Measurements from ENCODE around the gene ABCG1.

ABCG1 gene

DNA sequence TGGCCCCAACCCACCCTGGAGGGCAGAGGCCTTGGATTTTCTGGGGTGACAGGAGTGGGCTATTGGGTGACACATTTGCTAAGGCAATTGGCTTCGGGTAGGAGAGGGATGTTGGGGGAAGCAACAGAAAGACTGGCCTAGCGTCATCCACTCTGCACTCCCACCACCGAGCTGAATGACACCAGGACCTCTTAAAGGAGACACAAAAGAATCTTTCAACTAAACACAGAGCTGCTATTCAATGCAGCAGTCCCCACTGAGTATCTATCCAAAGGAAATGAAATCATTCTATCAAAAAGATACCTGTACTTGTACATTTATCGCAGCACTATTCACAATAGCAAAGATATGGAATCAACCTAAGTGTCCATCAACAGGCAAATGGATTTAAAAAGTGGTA, 125.7 kb downstream of the ABCG1 start:
- no peak for TF ChIP-seq CTCF (IDR thresholded peaks at IDR 0.05; ENCODE audit: insufficient read depth, low read depth, low read length, missing control alignments)
- DNase-seq (ENCODE audit: low read depth): no peak
- no peak overlapping the region for H3K4me3 ChIP-seq (ENCODE audit: low read depth, low read length)

GRCh38 chr21:42346441-42346840, 127.5 kb downstream of the ABCG1 start:
- no peak for TF ChIP-seq CTCF (IDR thresholded peaks at IDR 0.05; ENCODE audit: insufficient read depth, low read depth, low read length, missing control alignments)
- H3K4me3 ChIP-seq (ENCODE audit: low read depth, low read length): no peak overlapping the region
- DNase-seq (ENCODE audit: low read depth): no peak

All from GM12865 (cell line).